ENCODE data around the gene TET2.

TET2 gene

DNA sequence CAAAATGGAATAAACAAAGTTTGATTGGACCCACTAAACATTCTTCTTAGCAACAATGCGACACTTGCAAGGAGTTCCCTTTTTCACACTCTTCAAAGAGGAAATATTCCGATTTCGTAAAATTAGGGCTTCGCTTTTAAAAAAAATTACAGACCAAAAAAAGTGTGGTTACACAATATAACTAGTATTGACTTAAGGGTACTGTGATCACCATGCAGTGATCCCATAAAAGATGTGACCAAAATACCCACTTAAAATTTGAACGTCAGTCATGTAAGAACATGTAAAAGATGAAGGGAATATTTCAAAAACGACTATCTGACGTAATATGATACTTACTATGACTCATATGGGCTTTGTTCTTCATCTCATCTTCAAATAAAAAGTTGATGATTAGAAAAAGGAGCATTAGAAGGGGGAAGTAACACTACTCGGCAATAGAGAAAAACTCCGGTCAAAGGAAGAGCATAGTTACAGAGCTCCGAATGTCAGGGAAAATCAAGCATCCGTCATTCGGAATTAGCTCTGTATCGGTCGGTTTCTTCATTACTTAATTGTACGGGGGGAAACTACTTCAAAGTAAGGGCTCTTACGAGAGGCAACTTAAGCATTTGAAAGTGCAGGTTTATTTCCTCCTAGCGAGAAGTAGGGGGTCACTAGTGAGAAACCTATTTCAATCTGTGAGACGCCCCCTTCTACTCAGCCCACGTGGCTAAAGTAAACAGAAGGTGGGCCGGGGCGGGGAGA, 1.3 kb upstream of the TET2 start:
- no peak for DNase-seq

DNA sequence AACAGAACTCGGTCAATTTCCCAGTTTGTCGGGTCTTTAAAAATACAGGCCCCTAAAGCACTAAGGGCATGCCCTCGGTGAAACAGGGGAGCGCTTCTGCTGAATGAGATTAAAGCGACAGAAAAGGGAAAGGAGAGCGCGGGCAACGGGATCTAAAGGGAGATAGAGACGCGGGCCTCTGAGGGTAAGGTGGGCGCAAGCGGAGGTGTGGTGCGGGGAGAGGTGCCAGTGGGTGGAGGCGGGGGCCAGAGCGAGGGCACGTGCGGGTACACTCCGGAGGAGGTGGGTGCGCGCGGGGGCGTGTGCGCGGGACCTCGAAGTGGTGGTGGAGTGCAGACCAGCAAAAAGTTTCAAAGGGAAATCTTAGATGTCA, 787 bp upstream of the TET2 start:
- peak; percentile 29 for DNase-seq

DNA sequence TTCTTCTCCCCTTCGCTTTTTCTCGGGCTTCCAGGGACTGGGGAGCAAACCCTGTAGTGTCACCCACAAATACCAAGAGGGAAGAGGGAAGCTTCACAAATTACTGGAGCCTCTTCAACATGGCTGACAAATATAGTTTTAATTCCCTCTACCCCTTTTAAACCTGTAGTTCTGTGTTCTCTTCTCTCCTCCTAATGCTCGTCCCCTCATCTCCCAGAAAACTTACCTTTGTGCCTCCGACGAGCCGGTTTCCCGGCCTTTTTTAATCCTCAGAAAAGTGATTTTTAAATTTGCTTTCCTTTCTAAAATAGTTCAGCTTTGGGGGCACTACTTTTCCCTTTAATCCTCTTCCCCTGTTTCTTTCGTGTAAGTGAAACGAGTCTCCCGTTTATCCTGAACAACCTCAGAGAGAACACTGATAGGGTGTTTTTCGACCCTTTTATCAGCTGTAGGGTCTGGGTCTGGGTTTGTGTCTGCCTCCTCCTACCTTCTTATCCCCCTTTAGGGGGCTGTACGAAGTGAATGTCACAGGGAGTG, 408 bp downstream of the TET2 start:
- no peak for DNase-seq

DNA sequence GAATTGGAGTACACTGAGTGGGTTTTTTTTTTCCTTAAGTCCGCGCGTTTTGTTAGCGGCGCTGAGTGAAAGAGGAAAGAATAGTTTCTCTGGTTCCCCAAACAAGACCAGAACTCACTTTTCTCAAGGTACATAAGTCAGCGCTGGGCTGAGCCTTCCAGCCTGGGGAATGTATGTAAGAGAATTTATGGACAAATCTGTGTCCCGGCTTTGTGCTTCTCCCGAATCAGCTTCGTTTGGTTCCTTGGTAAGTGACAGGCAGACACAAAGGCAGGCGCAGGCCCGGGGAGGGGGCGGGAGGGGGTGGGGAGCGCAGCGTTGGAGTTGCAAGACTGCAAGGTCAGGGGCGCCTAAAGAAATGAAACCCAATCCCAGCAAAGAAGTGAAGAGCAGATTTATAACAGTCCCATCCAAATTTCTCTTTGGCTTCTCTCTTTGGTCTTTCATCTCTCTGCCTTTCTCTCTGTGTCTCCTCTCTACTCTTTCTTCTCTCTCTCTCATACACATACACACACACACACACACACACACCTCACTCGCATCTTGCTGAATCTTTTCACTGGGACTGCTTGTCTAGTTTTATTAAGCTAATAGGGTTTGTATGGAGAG, 981 bp downstream of the TET2 start:
- no peak for DNase-seq

DNA sequence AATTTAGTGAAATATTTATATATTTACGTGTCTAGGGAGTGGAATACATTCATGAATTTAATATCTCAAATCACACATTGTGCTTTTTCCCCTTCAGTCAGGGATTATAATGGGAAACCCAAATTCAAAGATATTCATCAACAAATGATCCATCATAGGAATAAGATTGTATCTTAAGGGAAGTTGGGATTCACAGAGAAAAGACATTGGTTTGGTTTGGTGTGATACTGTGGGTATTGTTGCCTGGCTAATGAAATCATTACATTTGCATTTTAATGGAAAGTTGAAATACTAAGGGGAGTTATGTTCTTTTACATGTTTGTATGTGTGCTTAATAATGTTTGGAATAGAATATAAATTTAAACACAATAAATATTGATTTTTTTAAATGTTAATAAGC, 1.7 kb downstream of the TET2 start:
- no peak for DNase-seq

DNA sequence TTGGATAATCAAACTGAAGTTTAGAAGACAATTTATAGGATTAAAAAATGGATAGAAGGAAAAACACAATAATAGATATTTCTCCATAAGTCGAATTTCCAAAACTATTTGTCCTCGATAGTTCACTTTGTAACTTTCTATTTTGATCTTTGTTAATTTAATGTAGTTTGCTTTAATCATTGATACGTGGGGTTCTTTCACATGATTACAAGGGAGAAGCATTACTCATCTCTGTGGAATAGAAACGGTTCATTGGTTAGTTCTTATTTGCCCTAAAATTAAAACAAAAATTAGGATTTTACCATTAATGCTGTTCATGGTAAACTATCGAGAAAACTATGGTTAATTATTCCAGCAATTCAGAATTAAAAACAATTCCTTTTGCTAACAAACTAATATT, 2.1 kb downstream of the TET2 start:
- DNase-seq = no peak

DNA sequence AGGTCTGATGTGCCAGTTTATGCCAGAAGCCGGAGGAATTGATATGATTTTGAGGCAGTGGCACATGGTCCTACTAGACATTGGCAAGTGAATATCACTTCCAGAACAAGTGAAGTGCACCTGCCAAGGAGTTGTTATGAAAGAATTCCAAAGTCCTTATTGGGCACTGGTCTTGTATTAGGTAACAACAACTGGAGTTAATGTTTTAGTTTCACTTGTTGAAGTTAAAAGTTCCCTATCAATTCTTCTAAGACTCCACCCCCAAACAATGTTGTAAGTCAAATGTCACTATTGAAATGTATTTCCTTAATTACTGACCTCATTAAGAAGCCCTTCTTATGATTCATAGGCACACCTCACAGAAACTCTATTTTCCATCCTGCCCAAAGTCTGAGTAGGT, 3.1 kb downstream of the TET2 start:
- no peak for DNase-seq

DNA sequence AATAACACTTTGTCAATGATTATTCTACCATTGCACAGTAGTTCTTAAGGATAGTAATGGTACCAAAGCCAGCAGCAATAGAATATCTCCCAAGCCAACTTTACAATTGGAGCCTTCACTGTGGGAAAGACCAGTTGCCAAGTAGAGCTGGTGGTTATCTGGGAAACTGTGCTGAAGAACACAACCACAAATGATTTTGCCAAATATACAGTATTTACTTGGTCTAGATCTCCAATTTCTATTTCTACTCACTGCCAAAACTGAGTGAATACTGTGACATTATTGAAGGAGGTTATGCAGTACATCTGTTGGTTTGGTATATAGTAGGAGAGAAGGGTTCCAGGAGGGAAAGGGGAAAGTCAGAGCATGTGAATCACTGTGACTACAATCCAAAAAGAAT, 3.8 kb downstream of the TET2 start:
- DNase-seq = no peak

DNA sequence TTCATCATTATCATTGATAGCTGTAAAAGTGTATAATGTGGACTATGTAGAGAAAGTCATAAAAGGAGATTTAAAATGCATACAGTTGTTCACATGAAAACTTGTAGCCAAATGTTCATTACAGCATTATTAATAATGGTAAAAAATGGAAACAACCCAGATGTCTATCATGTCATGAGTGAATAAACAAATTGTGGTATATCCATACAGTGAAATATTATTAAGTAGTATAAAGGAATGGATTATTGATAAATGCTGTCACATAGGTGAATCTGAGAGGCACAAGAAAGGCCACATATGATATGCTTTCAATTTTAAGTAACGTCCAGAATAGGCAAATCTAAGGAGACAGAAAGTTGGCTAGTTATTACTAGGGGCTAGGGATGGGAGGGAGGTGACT, 7.1 kb downstream of the TET2 start:
- no peak for DNase-seq

DNA sequence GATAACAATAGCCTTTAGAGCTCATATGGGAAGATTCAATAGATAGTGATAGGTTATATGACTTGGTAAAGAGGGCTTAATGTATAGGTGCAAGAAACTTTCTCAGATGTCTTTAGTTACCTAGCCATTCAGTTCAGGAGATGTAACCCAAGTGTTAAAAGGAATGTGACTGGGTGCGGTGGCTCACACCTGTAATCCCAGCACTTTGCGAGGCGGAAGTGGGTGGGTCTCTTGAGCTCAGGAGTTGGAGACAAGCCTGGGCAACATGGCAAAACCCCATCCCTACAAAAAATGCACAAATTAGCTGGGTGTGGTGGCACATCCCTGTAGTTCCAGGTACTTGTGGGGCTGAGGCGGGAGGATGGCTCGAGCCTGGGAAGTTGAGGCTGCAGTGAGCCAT, 7.9 kb downstream of the TET2 start:
- DNase-seq = no peak

DNA sequence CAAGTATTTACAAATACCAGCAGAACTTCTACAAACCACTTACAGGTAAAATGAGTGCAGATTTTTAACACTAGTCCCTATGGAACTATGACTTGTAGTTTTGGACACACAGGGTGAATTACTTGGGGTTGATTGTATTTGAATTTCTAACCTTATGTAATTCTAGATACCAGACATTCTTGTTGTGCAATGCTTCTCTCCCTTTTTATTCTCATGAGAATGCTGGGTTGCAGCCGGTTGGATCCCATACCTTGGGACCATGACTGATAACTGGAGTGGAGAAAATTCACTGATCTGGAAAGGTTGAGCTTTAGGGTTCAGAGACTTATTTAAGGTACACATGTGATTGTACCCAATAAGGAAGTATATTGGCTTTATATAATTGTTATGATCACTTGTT, 8.8 kb downstream of the TET2 start:
- no peak for DNase-seq

DNA sequence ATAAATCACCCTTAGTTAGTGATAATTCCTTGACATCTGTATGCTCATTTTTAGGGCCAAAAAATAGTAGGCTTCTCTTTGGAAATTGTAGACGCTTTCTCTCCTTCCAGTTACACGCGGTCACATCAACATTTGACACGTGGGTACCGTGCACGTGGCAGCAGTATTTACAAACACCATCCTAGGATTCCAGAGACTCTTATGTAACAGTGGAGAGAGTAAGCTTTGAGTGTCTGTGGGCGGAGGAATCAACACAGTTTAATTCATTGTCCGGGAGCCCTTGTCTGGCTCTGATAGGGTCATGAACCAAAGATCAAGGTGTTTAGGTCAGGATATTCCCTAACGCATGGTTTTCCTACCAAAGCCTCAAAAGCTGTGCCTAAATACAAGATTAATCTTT, 12.2 kb downstream of the TET2 start:
- no peak for DNase-seq

DNA sequence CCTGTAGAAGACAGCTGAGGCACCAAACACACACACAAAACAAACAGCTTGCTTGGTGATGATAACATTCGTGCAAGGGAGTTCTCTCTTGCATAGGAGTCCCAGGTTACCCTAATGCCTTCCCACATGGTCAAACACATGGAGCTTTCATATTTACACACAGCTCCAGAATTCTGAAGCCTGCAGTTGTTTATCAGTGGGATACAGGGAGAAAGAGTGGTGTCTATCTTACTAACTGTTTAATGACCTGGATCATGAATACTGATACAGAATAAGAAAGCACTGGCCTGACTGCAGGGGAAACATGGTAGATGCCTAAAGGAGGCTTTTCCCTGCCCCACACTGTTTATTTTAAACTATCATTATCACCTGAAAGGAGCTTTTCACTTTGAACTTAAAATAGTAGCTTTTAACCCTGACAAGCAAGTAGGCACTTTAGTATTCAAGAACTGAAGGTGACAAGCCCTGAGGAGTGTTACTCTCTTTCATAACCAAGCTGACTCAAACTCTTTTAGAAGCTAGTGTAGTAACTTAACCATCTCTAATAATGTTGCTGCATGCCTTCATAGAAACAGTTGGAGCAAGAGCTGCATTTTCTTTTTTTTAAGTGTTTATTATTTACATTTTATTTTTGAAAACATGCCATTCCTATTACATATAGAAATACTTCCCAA, 15.6 kb downstream of the TET2 start:
- no peak for DNase-seq

DNA sequence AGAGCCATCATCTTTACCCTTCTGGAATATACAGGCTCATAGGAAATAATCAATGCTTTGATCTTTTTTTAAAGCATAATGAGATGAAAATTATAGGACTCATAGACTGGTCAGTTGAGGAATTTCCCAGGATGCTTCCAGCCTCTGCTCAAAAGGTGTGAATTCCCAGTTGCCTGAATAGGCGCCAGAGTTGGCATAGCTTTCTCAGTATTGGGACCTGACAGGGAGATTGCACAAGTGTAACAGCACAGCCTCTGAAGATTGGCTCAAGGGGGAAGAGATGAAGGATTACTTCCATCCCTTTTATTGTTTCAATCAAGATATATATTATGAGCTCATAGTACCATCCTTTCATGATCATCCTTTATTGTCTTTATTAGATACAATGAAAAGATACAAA, 17.9 kb downstream of the TET2 start:
- DNase-seq = no peak

DNA sequence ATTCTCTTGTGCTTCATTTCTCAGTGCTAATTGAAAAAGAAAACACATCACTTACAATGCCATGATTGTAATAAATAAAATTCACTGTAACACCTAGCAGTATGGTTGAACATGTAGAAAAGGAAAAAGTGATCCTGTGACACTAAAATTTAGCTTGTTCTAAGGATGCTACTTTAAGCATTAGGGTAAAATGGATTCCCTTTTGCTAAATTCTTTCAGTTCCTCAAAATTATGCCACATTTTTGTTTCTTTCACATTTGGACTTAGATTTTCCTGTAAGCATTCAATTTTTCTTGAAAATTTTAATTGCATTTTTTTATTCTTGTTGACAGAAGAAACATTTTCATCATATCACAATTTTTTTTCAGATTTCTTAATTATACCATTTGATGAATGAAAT, 19.4 kb downstream of the TET2 start:
- DNase-seq = no peak

DNA sequence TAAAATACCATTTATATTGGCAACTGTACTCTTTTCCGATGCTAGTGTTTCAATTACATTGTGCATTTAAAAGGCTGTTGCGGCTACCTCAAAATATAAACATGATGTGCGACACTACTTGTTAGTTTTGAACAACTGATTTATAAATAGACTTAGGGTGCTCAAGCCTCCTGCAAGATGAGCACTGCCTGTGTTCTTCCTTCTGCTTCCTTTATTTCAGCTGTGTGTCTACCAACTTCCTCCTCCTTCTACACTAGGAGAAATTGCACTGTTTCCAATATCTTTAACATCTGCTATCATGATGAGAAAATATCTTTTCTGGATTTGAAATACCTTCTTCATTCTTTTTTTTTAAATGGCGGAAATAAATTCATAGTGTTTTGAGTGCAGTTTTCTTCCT, 24.0 kb downstream of the TET2 start:
- no peak for DNase-seq

DNA sequence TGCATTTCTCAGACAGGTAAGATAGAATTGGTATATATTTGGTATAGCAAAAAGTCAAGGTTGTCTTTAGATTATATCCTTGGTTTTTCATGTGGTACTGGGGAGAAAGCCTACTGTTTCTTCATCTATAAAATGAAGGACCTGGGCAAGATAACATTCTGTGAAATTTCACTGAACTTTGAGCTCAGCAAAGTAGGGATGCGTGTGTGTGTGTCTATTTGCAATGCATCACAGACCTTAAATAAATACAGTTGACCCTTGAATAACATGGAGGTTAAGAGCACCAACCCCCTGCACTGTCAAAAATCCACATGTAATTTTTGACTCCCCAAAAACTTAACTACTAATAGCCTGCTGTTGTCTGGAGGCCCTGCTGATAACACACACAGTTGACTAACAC, 25.2 kb downstream of the TET2 start:
- DNase-seq = no peak

DNA sequence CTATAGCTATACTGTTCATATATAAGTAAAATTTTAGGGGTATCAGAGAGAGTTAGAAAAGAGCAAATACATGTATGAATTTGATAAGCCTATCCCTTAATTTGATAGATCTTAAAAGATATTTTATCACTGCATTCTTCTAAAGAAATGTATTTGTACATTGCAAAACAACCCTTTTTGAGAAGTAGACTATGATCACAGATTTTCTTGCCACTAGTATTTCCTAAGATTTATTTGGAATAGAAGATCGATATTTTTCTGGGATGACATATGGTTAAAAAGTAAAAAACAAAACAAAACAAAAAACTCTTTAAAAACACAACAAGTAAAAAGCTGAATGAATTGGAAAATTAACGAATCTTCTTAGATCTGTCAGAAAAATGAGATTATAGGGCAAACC, 27.4 kb downstream of the TET2 start:
- no peak for DNase-seq

DNA sequence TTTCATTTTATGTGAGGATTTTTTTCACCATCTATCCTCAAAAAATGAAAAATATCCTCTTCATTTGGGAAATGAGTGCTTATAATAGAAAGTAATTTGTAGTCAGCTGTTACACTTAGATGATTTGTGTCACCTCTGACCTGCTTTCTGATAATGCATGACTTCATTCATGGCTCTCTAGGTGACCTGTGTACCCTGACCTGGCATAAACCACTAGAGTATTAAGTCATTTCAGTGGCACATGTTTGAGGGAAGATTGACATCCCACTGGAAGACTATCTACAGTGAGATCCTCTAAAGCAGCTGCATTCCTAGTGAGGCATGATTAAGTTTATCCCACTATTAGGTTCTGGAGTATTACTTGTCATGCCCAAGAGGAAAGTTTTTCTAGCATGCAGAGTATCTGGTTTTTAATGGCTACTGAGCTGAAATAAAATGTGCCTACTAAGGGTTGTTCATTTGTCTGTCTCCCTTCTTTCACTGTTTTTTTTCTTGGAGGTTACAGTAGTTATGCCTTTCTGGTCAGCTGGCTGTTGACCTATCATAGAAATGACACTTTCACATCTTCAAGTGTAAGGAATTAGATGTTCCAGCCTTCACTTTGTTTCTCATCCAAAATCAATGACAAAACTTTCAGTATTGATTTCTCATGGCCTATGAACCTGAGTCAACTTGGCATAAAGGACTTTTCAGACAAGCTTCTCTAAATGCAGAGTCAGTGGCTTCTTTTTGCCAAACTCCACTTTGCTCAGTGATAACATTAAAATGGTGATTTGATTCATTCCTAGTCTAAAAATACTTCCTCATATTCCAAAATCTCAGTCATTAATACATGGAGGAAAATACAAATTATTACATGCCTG, 33.1 kb downstream of the TET2 start:
- no peak for DNase-seq

DNA sequence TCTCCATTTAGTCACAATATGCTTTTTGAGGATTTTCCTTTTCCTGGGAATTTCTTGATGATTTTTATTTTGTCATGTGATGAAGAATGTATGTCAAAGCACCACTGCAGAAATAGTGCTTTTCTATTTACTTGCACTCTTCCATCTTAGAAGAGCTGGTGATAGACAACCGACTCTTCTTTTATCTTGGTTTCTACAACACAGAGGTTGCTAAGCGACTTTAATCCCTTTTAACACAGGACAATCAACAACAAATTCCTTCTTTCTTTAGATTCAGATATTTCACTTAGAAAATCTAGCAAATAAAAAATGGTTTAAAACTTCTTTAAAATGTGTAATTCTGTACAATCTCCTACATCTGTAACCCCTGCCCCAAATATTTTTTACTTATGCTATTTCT, 34.6 kb downstream of the TET2 start:
- no peak for DNase-seq

DNA sequence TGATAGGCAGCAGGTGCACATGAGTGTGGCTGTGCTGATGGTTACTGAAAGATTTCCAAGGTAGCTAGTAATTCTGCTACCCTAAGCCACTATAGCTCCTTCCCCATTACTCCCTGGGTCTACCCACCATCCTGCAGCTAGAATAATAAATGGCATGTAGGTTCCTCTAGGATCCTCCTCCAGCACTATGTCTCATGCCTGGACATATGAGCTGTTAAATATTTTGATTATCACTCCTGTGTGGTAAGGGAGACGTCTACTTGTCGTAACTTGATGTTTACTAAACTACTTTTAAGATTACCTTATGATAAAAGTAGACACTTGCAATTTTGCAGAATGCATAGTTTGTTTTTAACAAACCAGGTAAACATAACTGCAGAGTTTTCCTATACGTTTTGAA, 35.5 kb downstream of the TET2 start:
- no peak for DNase-seq

DNA sequence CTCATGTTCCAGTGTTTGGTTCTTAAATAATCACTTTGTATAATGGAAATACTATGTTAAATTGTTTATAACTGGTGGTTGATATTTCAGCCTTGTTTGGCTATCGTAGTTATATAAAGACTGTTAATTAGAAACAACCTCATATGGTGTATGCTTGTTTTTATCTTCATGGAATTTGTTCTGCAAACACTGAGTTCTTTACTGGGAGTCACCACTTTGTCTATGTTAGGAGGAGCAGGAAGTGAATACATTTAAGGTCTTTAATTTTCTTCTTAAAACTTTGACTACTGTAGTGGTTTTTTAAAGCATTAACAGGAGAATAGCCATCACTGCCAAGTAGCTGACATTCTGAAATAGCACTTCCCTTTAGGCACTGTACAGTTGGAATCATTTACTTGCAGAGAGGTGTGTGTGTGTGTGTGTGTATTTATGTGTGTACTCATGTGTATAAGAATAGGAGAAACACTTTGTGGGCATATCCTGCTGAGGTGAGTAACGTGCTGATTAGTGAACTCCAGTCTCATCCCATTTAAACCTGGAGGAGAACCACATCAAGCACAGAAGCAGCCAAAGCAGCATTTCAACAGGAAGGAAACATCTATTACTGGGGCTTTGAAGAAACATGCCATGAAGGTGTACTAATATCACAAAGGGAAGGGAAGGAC, 37.8 kb downstream of the TET2 start:
- no peak for DNase-seq

DNA sequence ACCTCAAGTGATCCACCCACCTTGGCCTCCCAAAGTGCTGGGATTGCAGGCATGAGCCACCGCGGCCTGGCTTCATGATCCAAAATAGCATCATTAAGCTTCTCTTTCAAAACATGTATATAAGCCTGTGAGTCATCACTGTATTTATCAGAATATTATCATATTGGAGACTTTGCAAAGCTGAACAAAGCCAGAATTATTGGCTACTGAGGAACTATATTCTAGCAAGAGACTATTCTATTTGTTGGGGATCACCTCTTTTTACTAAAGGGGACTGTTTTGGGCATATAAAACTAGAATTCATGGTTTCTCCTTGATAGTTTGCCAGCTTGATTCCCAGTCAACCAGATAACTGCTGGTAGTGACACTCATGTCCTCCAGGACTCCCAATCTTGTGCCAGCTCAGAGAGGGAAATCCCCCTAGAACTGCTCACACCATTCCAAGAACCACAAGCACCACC, 40.1 kb downstream of the TET2 start:
- DNase-seq = no peak
